Fibroblast of lung (primary cell): Measurements from ENCODE around the gene KLRC2. TPM values are rescaled to one million over a fixed set of nuclear protein-coding genes. Genes with fewer than 3 reads are reported as not detected.
"Not testable (repeated sequence)": the region's sequence is repeated elsewhere in the genome, so short reads cannot be mapped to it uniquely, and the experiment has no call there.

Experiments
- DNase-seq, 2 donors: peaks; one replicate each; pipeline versions ENCODE4 v3.0.0 to v3.0.0-alpha.2; 2010; ENCODE audit warnings: low read depth in 2 of 2
- H2AFZ ChIP-seq: 2 replicates; pipeline ENCODE4 v1.5.1; 2012; ENCODE audit warnings: low read length, control low read depth, inconsistent platforms
- H3K27ac ChIP-seq: 2 replicates; pipeline ENCODE4 v1.5.1; 2011; ENCODE audit warnings: low read length, control low read depth; ENCODE audit not compliant: insufficient read depth
- H3K27me3 ChIP-seq: 2 replicates; pipeline ENCODE4 v1.5.1; 2011; ENCODE audit warnings: mild to moderate bottlenecking, low read length; ENCODE audit not compliant: control insufficient read depth, insufficient read depth
- H3K36me3 ChIP-seq: 2 replicates; pipeline ENCODE4 v1.5.1; 2011; ENCODE audit warnings: low read length; ENCODE audit not compliant: control insufficient read depth, insufficient read depth
- H3K4me1 ChIP-seq: 2 replicates; pipeline ENCODE4 v1.5.1; 2011; ENCODE audit warnings: low read length; ENCODE audit not compliant: control insufficient read depth, insufficient read depth; ENCODE audit errors: extremely low read depth
- H3K4me2 ChIP-seq: 2 replicates; pipeline ENCODE4 v1.5.1; 2011; ENCODE audit warnings: low read length, control low read depth; ENCODE audit not compliant: insufficient read depth; ENCODE audit errors: extremely low read depth
- H3K4me3 ChIP-seq, 4 experiments: fragments of 200-600 bp in 1 of 4; sonication (generic) in 1 of 4; replicated peaks in 1 of 4; 2 replicates each; pipeline ENCODE4 v1.5.1; 2011 to 2016; ENCODE audit warnings: low read length in 4 of 4, low read depth in 3 of 4, mild to moderate bottlenecking in 3 of 4, control low read depth in 2 of 4, inconsistent platforms in 1 of 4, mixed read lengths in 1 of 4; ENCODE audit not compliant: insufficient read depth in 1 of 4; ENCODE audit errors: control extremely low read depth in 1 of 4
- H3K79me2 ChIP-seq: 2 replicates; pipeline ENCODE4 v1.5.1; 2012; ENCODE audit warnings: mild to moderate bottlenecking, low read length, inconsistent platforms; ENCODE audit not compliant: control insufficient read depth, insufficient read depth
- H3K9ac ChIP-seq: 2 replicates; pipeline ENCODE4 v1.5.1; 2011; ENCODE audit warnings: mild to moderate bottlenecking, low read length, control low read depth; ENCODE audit not compliant: insufficient read depth
- H3K9me3 ChIP-seq: 2 replicates; pipeline ENCODE4 v1.5.1; 2012; ENCODE audit warnings: low read depth, low read length; ENCODE audit not compliant: control insufficient read depth, insufficient read depth
- H4K20me1 ChIP-seq: 2 replicates; pipeline ENCODE4 v1.5.1; 2011; ENCODE audit warnings: low read length; ENCODE audit not compliant: control insufficient read depth, insufficient read depth; ENCODE audit errors: extremely low read depth
- CTCF ChIP-seq, 2 donors: IDR thresholded peaks in 1 of 2; conservative IDR thresholded peaks in 1 of 2; 1 replicate in 1 of 2; 2 replicates in 1 of 2; pipeline ENCODE4 v1.5.1; 2011 to 2012; ENCODE audit warnings: low read length in 2 of 2, control low read depth in 1 of 2, inconsistent platforms in 1 of 2, low read depth in 1 of 2, mild to moderate bottlenecking in 1 of 2
- EZH2 ChIP-seq: IDR thresholded peaks from 2 replicates; pipeline ENCODE4 v1.5.1; 2012; ENCODE audit warnings: low read length, control low read depth, mild to moderate bottlenecking; ENCODE audit errors: missing control alignments
- polyA plus RNA-seq, 2 donors: library from polyadenylated mRNA; depleted of rRNA in 1 of 2; stranded (reverse) in 1 of 2; unstranded in 1 of 2; fragments of >200 nt; gene quantifications; 2 replicates each; pipeline ENCODE4 v1.2.1, GENCODE V29; 2011 to 2012; ENCODE audit warnings: missing spikeins in 1 of 2
- total RNA-seq: library from RNA; depleted of rRNA; stranded (reverse); fragments of >200 nt; gene quantifications from 2 replicates; pipeline ENCODE4 v1.2.1, GENCODE V29; 2014

Gene KLRC2
- total and polyA plus RNA-seq, 2 donors (not counting 1 experiment from before 2014, with no cell fraction given), result not detected

DNA sequence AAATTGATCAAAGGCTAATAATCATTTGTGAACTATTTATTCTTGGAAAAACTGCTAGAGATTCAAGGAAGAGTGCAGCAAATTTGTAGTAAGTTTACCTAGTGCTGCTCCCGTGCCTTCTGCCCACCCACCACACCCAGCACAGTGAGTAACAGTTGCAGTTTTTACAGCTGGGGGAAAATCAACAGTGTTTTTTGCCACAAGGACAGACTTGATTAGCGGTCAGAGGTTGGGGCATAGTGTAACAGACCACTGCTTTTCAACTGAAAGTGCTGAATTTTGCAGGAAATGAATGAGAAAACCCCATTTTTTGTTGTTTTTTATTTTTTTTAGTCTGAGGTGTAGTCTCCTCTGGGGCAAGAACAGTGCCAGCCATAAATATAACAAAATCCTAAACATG, 38.5 kb downstream of the KLRC2 start:
- no peak for DNase-seq
- no peak overlapping the region for H3K4me2 ChIP-seq
- no peaks in the 10 kb centered on the region for H3K4me1 ChIP-seq
- no peaks in the 10 kb centered on the region for H3K9me3 ChIP-seq
- no peaks in the 10 kb centered on the region for H4K20me1 ChIP-seq
- H3K27me3 ChIP-seq, result no peaks in the 10 kb centered on the region
- TF ChIP-seq CTCF (conservative IDR thresholded peaks at IDR 0.05 in 1 of 2, IDR thresholded peaks at IDR 0.05 in 1 of 2; ENCODE audit: low read depth in 1 of 2, low read length in 2 of 2) (no peak), EZH2 (no peak)
- no peak overlapping the region for H3K9ac ChIP-seq
- no peaks in the 10 kb centered on the region for H3K36me3 ChIP-seq
- no peak overlapping the region for H2AFZ ChIP-seq
- H3K27ac ChIP-seq, result no peak overlapping the region
- no peaks in the 10 kb centered on the region for H3K79me2 ChIP-seq
- no peak overlapping the region for H3K4me3 ChIP-seq

- H3K4me1 ChIP-seq, DNase-seq: not testable (repeated sequence)
These were observed 39.6 kb downstream of the KLRC2 start for GRCh38 chr12:10396176-10396575.

GRCh38 chr12:10395390-10395998, 40.3 kb downstream of the KLRC2 start:
- DNase-seq, result peak; percentile 58 to 74
- peak overlapping the region; percentile 59 for H3K4me2 ChIP-seq
- H4K20me1 ChIP-seq, result no peaks in the 10 kb centered on the region
- H3K36me3 ChIP-seq, result no peaks in the 10 kb centered on the region
- H3K9me3 ChIP-seq, result no peaks in the 10 kb centered on the region
- TF ChIP-seq CTCF (conservative IDR thresholded peaks at IDR 0.05 in 1 of 2, IDR thresholded peaks at IDR 0.05 in 1 of 2; ENCODE audit: low read depth in 1 of 2, low read length in 2 of 2), result no peak
- no peak for TF ChIP-seq EZH2
- no peaks in the 10 kb centered on the region for H3K79me2 ChIP-seq
- no peak overlapping the region for H2AFZ ChIP-seq
- H3K4me1 ChIP-seq, result no peaks in the 10 kb centered on the region
- H3K4me3 ChIP-seq, result no peak overlapping the region
- H3K9ac ChIP-seq, result no peak overlapping the region
- no peak overlapping the region for H3K27ac ChIP-seq
- no peaks in the 10 kb centered on the region for H3K27me3 ChIP-seq

More at GRCh38 chr12:10396176-10396575, 39.6 kb downstream of the KLRC2 start:
- H3K9me3 ChIP-seq, H3K27ac ChIP-seq, H3K79me2 ChIP-seq, H3K27me3 ChIP-seq, H2AFZ ChIP-seq, H3K9ac ChIP-seq, H3K4me2 ChIP-seq, H3K4me3 ChIP-seq, H4K20me1 ChIP-seq, H3K36me3 ChIP-seq: not testable (repeated sequence)

- H3K9me3 ChIP-seq, H3K27ac ChIP-seq, H3K4me1 ChIP-seq, H3K9ac ChIP-seq, H3K4me2 ChIP-seq, H4K20me1 ChIP-seq, H2AFZ ChIP-seq, H3K27me3 ChIP-seq, H3K4me3 ChIP-seq, DNase-seq, H3K36me3 ChIP-seq, H3K79me2 ChIP-seq: not testable (repeated sequence)
These were observed 41.2 kb downstream of the KLRC2 start for GRCh38 chr12:10394531-10395152.
